Stimulated activated memory B cell treated with anti-CD40 and anti-IgM and Interleukin-4, amounts not matched to agents 10 μg/mL and 1 μg/mL and 100 μg/mL, for 72 hours (primary cell): ENCODE data around the gene KRT83.
"Not testable (repeated sequence)": the region's sequence is repeated elsewhere in the genome, so short reads cannot be mapped to it uniquely, and the experiment has no call there.

Experiments used
- ATAC-seq: fragments of 150-1000 bp; cut with Tn5 transposase; 2 replicates; pipeline ENCODE4 v1.10.0; 2021
- H3K27ac Mint-ChIP-seq: one replicate; pipeline ENCODE4 v1.8.0; 2022; ENCODE audit warnings: mild to moderate bottlenecking, mixed read lengths
- H3K27me3 Mint-ChIP-seq: one replicate; pipeline ENCODE4 v1.8.0; 2022; ENCODE audit warnings: mixed read lengths
- H3K36me3 Mint-ChIP-seq: one replicate; pipeline ENCODE4 v1.8.0; 2022; ENCODE audit warnings: mixed read lengths
- H3K4me1 Mint-ChIP-seq: one replicate; pipeline ENCODE4 v1.8.0; 2022; ENCODE audit warnings: mixed read lengths
- H3K4me3 Mint-ChIP-seq: one replicate; pipeline ENCODE4 v1.8.0; 2022; ENCODE audit warnings: mild to moderate bottlenecking, moderate library complexity, mixed read lengths
- H3K9me3 Mint-ChIP-seq: one replicate; pipeline ENCODE4 v1.8.0; 2022; ENCODE audit warnings: mixed read lengths

KRT83 gene

DNA sequence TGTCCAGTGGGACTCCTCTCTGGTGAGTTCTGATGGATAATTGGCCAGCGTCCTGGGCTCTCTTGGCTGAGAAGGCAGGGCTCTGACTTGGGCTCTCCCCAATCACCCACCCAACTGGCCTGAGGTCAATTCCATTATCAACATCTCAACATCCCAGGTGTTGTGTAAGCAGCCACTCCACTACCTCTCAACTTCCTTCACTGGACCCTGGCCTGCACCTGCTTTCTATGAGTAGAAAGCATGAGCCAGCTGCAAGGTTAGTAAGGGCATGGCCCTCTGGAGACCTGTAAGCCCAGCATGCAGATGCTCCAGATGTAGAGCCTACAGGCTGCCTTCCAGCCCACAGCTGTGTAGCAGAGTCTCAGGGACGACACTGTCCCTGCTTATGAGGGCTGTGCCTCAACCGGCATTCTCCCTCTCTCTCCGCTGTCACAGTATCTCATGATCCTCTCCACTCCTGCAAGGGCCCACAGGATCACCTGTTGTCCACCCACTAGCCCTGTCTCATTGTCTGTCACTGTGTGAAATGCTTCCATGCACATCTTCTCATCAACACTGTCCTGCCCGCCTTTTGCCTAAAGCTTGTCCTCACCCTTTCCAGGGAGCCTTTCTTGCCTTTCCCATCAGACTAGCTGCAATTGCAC is 24.5 kb downstream of the KRT83 start:
- H3K36me3 Mint-ChIP-seq = no peaks in the 10 kb centered on the region
- H3K4me3 Mint-ChIP-seq = no peak overlapping the region
- no peak overlapping the region for H3K27ac Mint-ChIP-seq
- peaks cover 37% of the 10 kb centered on the region for H3K27me3 Mint-ChIP-seq
- ATAC-seq = no peak
- no peaks in the 10 kb centered on the region for H3K4me1 Mint-ChIP-seq
- H3K9me3 Mint-ChIP-seq = no peaks in the 10 kb centered on the region

DNA sequence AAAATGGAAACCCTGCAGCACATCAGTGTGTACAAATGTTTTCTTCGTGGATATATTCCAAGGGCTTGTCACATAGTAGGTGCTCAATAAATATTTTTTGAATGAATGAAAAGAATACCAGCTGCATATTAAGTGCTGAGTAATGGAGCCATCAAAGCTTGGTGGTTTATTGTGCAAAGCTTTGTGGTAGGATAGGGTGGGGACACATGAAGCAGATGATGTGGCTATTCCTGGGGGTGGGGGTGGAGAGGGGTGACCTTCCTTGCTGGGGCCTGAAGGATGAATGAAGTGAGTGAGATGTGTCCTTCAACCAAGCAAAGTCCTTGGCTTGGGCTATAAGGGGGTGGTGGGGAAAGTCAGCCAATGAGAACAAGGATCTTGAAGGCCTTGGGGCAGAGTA is 25.5 kb downstream of the KRT83 start:
- no peak overlapping the region for H3K4me3 Mint-ChIP-seq
- H3K4me1 Mint-ChIP-seq = no peaks in the 10 kb centered on the region
- no peak for ATAC-seq
- H3K9me3 Mint-ChIP-seq = no peaks in the 10 kb centered on the region
- no peak overlapping the region for H3K27ac Mint-ChIP-seq
- H3K36me3 Mint-ChIP-seq = no peaks in the 10 kb centered on the region
- peaks cover 30% of the 10 kb centered on the region for H3K27me3 Mint-ChIP-seq

DNA sequence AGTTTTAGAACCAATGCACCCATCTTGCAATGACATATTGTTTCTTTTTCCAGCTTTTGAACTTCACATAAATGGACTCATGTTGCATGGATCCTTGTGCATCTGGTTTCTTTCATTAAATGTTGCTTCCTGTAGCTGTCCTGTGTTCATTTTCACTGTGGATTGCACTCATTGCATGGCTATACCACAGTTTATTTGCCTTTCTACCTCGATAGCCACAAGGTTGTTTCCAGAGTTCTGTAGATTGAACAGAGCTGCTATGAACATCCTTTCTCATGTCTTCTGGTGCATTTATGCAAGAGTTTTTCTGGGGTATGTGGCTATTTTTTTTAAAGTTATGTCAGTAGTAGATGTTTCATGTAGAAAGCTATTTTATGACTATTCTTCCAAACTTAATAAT is 26.4 kb downstream of the KRT83 start:
- H3K27ac Mint-ChIP-seq = no peak overlapping the region
- no peaks in the 10 kb centered on the region for H3K4me1 Mint-ChIP-seq
- peaks cover 28% of the 10 kb centered on the region for H3K27me3 Mint-ChIP-seq
- ATAC-seq = no peak
- H3K9me3 Mint-ChIP-seq = no peaks in the 10 kb centered on the region
- H3K4me3 Mint-ChIP-seq = no peak overlapping the region
- H3K36me3 Mint-ChIP-seq = no peaks in the 10 kb centered on the region

DNA sequence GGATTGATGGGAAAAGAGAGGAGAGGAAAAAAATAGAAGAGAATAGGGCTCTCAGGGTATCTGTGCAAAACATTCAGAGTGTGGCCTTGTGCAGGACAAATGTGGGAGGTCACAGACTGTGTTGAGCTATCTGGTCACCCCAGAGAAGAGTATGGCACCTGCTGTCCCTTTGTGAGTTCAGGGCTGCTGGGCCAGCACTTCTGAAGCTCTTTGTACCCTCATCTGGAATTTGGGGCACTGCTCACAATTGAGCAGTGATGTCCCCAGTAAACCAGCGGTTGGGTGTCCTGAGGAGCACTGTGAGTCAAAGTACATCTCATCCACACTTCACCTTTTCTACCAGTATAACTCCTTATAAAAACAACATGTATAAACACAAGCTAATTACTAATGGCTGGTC is 27.3 kb downstream of the KRT83 start:
- no peak for ATAC-seq
- H3K4me1 Mint-ChIP-seq = no peaks in the 10 kb centered on the region
- no peak overlapping the region for H3K27ac Mint-ChIP-seq
- no peaks in the 10 kb centered on the region for H3K9me3 Mint-ChIP-seq
- H3K27me3 Mint-ChIP-seq = peaks cover 28% of the 10 kb centered on the region
- no peaks in the 10 kb centered on the region for H3K36me3 Mint-ChIP-seq
- no peak overlapping the region for H3K4me3 Mint-ChIP-seq

- Mint-ChIP-seq H3K27ac (no peak within 1 kb of the TSS), H3K9me3 (no peaks in the 10 kb centered on the region), H3K36me3 (no peaks in the 10 kb centered on the region), H3K27me3 (peaks cover 36% of the 10 kb centered on the region), H3K4me1 (peaks cover 11% of the 10 kb centered on the region), H3K4me3 (no peak within 1 kb of the TSS)
- ATAC-seq = no peak
Measured at GRCh38 chr12:52291267-52291935, 29.8 kb downstream of the KRT83 start, which contains the start of gene KRT81. KRT81 (minus strand) TSS chr12:52291534; CDS start chr12:52291465, 69 bp downstream.

GRCh38 chr12:52290483-52291134 is 30.6 kb downstream of the KRT83 start:
- ATAC-seq, H3K9me3 Mint-ChIP-seq, H3K27ac Mint-ChIP-seq, H3K36me3 Mint-ChIP-seq, H3K4me3 Mint-ChIP-seq: not testable (repeated sequence)
- peaks cover 28% of the 10 kb centered on the region for H3K27me3 Mint-ChIP-seq
- H3K4me1 Mint-ChIP-seq = peaks cover 11% of the 10 kb centered on the region

DNA sequence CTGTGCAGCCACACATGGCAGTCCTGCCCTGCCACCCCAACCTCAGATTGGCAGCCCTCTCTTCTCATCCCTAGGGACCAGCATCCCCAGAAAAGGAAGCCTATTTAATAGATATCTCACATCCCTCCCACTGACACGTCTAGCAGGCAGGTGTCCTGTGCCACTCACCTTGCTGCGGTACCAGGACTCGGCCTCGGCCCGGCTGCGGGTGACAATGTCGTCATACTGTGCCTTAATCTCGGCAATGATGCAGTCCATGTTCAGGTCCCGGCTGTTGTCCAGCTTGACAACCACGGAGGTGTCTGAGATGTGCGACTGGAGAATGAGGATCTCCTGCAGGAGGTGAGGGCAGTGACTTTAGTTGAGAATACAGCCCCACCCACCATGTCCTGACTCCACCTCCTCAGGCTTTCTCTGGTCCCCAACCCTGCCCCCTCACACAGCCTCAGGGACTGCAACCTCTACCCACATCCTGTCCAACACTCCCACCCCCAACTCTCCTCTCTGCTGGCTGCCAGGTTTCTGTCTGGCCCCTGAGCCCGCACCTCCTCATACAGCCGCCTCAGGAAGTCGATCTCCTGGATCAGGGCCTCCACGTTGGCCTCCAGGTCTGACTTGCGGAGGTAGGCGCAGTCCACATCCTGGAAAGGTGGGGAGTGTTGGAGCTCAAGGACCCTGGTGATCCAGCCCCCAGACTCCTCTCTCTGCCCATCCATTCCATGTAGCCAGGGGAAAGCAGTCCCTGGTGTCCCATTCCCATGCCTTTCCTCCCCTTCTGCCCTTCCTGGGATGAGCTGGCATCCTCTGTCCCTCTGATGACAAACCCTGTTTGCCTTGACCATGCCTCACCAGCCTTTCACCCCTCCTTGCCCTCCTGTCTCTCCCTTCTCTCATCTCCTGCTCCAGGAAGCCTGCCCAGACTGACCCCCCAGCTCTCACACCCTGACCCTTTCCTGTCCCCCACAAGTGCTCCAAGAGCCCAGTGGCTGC is 33.1 kb downstream of the KRT83 start:
- peak; percentile 56 for ATAC-seq
- Mint-ChIP-seq H3K27ac (peak overlapping the region; percentile 12), H3K4me1 (peaks cover 11% of the 10 kb centered on the region), H3K27me3 (peaks cover 18% of the 10 kb centered on the region)
- H3K36me3 Mint-ChIP-seq, H3K9me3 Mint-ChIP-seq, H3K4me3 Mint-ChIP-seq: not testable (repeated sequence)

DNA sequence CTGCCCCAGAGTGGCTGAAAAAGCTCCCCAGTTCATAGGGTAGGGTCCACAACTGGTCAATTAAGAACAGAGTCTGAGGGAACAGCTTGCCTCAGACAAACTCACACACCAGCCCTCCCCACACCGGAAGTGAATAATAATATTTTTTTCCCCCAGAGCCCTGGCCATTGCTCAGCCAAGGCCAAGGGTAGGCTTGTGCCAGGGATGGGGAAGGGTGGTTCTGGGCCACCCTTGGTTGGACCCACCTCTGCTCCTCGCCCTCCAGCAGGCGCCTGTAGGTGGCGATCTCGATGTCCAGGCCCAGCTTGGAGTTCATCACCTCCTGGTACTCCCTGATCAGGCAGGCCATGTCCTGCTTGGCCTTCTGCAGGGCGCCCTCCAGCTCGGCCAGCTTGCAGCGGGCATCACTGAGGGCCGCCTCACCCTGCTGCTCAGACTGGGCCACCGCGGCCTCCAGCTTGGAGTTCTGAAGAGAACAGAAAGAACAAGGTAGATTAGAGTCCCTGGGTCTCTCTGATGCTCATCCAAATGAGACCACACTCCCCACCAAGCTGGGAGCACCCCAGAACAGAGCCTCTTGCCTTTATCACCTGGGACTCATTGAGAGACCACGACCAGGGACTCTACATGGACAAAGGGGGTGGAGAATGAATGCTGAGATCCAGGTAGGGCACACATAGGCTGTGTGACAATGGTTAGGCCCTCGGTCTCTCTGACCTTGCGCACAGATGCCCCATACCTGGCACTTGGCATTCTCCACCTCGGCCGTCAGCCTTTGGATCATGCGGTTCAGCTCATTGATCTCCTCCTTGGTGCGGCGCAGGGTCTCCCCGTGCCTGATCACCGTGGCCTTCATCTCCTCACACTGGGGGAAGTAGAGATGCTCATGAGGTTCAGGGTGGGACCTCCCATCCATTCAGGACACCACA is 34.1 kb downstream of the KRT83 start:
- ATAC-seq, H3K4me3 Mint-ChIP-seq, H3K27ac Mint-ChIP-seq, H3K9me3 Mint-ChIP-seq, H3K36me3 Mint-ChIP-seq: not testable (repeated sequence)
- H3K27me3 Mint-ChIP-seq = peaks cover 14% of the 10 kb centered on the region
- H3K4me1 Mint-ChIP-seq = peaks cover 11% of the 10 kb centered on the region

- H3K9me3 Mint-ChIP-seq = no peaks in the 10 kb centered on the region
- no peaks in the 10 kb centered on the region for H3K36me3 Mint-ChIP-seq
- no peak overlapping the region for H3K27ac Mint-ChIP-seq
- no peak overlapping the region for H3K4me3 Mint-ChIP-seq
- H3K4me1 Mint-ChIP-seq = peaks cover 11% of the 10 kb centered on the region
- no peak for ATAC-seq
- H3K27me3 Mint-ChIP-seq = peaks cover 14% of the 10 kb centered on the region
Measured at GRCh38 chr12:52285851-52286530, 35.2 kb downstream of the KRT83 start.

DNA sequence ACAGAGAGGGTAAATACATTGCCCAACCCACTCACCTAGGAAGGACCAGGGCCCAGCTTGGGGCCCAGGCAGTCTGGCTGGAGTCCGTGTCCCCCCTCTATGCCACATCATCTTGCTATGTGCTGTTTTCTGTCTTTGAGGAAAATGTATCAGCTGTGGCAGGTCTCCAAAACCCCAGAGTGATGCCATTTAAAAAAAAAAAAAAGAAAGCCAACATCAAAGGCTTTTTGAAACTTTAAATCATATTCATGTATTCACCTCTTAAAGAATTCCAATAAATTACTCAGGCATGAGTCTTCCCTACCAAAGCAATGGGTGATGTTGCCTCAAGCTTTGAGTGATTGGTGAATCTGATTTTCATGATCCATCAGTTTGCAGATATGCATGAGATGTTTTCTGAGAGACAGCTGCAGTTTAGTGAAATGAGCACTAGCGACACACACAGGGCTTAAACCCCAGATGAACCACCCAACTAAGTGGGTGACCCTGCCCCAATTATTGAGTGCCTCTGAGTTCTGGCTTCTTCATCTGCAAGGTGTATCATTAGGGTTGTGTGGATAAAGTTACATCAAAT is 35.9 kb downstream of the KRT83 start:
- no peak for ATAC-seq
- H3K4me1 Mint-ChIP-seq = peaks cover 11% of the 10 kb centered on the region
- no peaks in the 10 kb centered on the region for H3K9me3 Mint-ChIP-seq
- no peak overlapping the region for H3K27ac Mint-ChIP-seq
- H3K4me3 Mint-ChIP-seq = no peak overlapping the region
- H3K36me3 Mint-ChIP-seq = no peaks in the 10 kb centered on the region
- peaks cover 16% of the 10 kb centered on the region for H3K27me3 Mint-ChIP-seq

GRCh38 chr12:52284562-52285171 is 36.5 kb downstream of the KRT83 start:
- ATAC-seq = no peak
- Mint-ChIP-seq H3K9me3 (no peaks in the 10 kb centered on the region), H3K27me3 (peaks cover 22% of the 10 kb centered on the region), H3K27ac (no peak overlapping the region), H3K4me3 (no peak overlapping the region), H3K36me3 (no peaks in the 10 kb centered on the region), H3K4me1 (peaks cover 11% of the 10 kb centered on the region)

DNA sequence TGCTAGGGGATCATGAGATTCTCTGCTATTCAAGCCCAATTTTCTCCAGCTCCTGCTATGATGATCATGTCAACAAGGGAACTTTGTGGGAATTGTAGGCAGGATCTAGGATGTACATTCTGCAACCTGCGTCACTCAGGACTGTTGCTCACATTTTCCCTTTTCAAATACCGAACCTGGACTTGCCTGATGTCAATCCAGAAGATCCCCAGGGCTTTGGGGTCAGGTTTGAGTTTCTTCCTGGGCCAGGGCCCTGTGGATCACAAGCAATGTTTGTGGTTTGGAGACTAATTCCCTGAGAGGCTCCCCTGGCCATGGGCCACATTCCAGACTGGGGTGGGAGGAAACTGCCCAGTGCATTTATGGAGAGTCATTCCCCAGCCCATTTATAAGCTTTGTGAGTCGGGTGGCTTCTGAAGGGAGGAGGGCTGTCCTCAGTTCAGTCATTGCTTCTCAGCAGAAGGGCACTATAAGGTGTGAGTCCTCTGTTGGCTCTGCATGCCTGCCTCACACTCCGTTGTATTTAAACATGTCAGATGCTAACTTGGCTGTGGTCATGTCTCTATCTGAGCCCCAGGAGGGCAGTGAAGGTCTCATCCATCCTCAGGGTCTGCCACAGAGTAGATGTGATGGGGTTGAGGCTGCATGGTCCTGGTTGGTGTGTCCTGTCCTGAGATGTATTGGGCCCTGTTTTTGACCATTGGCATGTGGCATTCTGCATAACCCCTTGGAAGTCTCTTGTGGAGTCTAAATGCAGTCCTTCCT is 40.2 kb downstream of the KRT83 start:
- Mint-ChIP-seq H3K27me3 (peaks cover 34% of the 10 kb centered on the region), H3K9me3 (no peaks in the 10 kb centered on the region), H3K36me3 (no peaks in the 10 kb centered on the region), H3K4me1 (peaks cover 10% of the 10 kb centered on the region), H3K27ac (no peak overlapping the region), H3K4me3 (no peak overlapping the region)
- ATAC-seq = no peak
